Kidney (tissue), 14 donors: ENCODE measurements around the gene ST3GAL4. TPM values are rescaled to one million over a fixed set of nuclear protein-coding genes. Genes with fewer than 3 reads are reported as not detected.

Experiments used
- DNase-seq, 5 donors: peaks; one replicate each; pipeline ENCODE4 v3.0.0-alpha.2; 2013 to 2020
- FAIRE-seq: peaks from 2 replicates; lab custom pipeline; 2012; peaks lifted over from hg19 to GRCh38; lab: Jason Lieb, UNC
- H3K27ac ChIP-seq, 2 donors: one replicate each; pipeline ENCODE4 v1.7.0; 2013; ENCODE audit warnings: low read depth in 2 of 2, low read length in 2 of 2, inconsistent platforms in 1 of 2
- H3K27me3 ChIP-seq: one replicate; pipeline ENCODE4 v1.7.1; 2013; ENCODE audit warnings: low read length, inconsistent platforms; ENCODE audit not compliant: control insufficient read depth, insufficient read depth
- H3K36me3 ChIP-seq, 3 donors: one replicate each; pipeline versions ENCODE4 v1.7.0 to v1.7.1; 2013; ENCODE audit warnings: low read length in 3 of 3, control low read depth in 1 of 3, inconsistent platforms in 1 of 3; ENCODE audit not compliant: insufficient read depth in 3 of 3, control insufficient read depth in 2 of 3
- H3K4me1 ChIP-seq, 3 donors: one replicate each; pipeline versions ENCODE4 v1.7.0 to v1.7.1; 2013; ENCODE audit warnings: low read length in 3 of 3, inconsistent platforms in 1 of 3, low read depth in 1 of 3; ENCODE audit not compliant: control insufficient read depth in 2 of 3, insufficient read depth in 2 of 3
- H3K4me3 ChIP-seq, 3 donors: one replicate each; pipeline versions ENCODE4 v1.7.0 to v1.8.1; 2013; ENCODE audit warnings: low read length in 3 of 3, control low read depth in 1 of 3, inconsistent platforms in 1 of 3
- H3K9ac ChIP-seq, 3 donors: one replicate each; pipeline versions ENCODE4 v1.7.0 to v1.7.1; 2013; ENCODE audit warnings: low read length in 3 of 3, control low read depth in 1 of 3, inconsistent platforms in 1 of 3
- H3K9me3 ChIP-seq, 3 donors: one replicate each; pipeline versions ENCODE4 v1.7.0 to v1.7.1; 2013; ENCODE audit warnings: low read length in 3 of 3, control low read depth in 1 of 3, inconsistent platforms in 1 of 3; ENCODE audit not compliant: control insufficient read depth in 2 of 3, insufficient read depth in 1 of 3
- intact Hi-C: fragments of 100-400 bp; cut with DNase I; formaldehyde crosslinking; loops from one replicate; pipeline ENCODE4 v1.11.1; 2022
- polyA plus RNA-seq: library from polyadenylated mRNA; stranded (reverse); fragments of 350-450 nt; fragmentation: Illumina TruSeq; extraction: RNeasy Lipid Tissue Mini Kit (QIAGEN cat#74804); gene quantifications from one replicate; pipeline ENCODE4 v1.2.3, GENCODE V29; 2014; ENCODE audit warnings: low read depth, low replicate concordance; ENCODE audit not compliant: insufficient read depth
- total RNA-seq: library from RNA; stranded (reverse); fragmentation: NEBNext Ultra II Directional; extraction: Animal tissue kit (Norgen Biotek cat#: 25700); gene quantifications from one replicate; pipeline ENCODE4 v1.2.1, GENCODE V29; 2021
- TF ChIP-seq, protein P1 (sequence below): IDR thresholded peaks from 3 replicates; pipeline ENCODE4 v1.5.1; 2012; ENCODE audit warnings: mild to moderate bottlenecking, moderate library complexity, borderline replicate concordance; ENCODE audit not compliant: insufficient read depth; ENCODE audit errors: extremely low read depth
- donor health status: control.
- donor health status: control.
- donor health status: control.
- donor health status: control.
- donor health status: control.
- donor health status: DM: yes; HTN: yes; CAD: no.
- donor health status: Normal renal cell carcinoma (clear cell type).

The ST3GAL4 gene
- total and polyA plus RNA-seq, 2 donors from 2014 or later: 27.4 to 72.8 TPM

GRCh38 chr11:126329644-126330211 lies 25.8 kb upstream of the ST3GAL4 start:
- Histone ChIP-seq H3K27me3 (no peaks in the 10 kb centered on the region), H3K4me1 (peaks cover 0 to 31% (median 6%) of the 10 kb centered on the region in 3 donors), H3K36me3 (no peaks in the 10 kb centered on the region), H3K27ac (peak overlapping the region; percentile 90 to 92), H3K9me3 (no peaks in the 10 kb centered on the region), H3K4me3 (peak overlapping the region in 2 of 3 donors; percentile 3 to 40), H3K9ac (peak overlapping the region in 2 of 3 donors; percentile 67 to 78)
- intact Hi-C loops: no loop called here
- TF ChIP-seq, protein P1, sequence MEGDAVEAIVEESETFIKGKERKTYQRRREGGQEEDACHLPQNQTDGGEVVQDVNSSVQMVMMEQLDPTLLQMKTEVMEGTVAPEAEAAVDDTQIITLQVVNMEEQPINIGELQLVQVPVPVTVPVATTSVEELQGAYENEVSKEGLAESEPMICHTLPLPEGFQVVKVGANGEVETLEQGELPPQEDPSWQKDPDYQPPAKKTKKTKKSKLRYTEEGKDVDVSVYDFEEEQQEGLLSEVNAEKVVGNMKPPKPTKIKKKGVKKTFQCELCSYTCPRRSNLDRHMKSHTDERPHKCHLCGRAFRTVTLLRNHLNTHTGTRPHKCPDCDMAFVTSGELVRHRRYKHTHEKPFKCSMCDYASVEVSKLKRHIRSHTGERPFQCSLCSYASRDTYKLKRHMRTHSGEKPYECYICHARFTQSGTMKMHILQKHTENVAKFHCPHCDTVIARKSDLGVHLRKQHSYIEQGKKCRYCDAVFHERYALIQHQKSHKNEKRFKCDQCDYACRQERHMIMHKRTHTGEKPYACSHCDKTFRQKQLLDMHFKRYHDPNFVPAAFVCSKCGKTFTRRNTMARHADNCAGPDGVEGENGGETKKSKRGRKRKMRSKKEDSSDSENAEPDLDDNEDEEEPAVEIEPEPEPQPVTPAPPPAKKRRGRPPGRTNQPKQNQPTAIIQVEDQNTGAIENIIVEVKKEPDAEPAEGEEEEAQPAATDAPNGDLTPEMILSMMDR: no peak
- no peak for FAIRE-seq
- DNase-seq: no peak

GRCh38 chr11:126331286-126331685 lies 24.2 kb upstream of the ST3GAL4 start:
- no peaks in the 10 kb centered on the region for H3K36me3 ChIP-seq
- intact Hi-C loops: no loop called here
- no peak overlapping the region for H3K4me3 ChIP-seq
- peak overlapping the region in 1 of 3 donors; percentile 29 for H3K9ac ChIP-seq
- H3K9me3 ChIP-seq: no peaks in the 10 kb centered on the region
- TF ChIP-seq, protein P1: no peak
- no peak for FAIRE-seq
- H3K27me3 ChIP-seq: no peaks in the 10 kb centered on the region
- H3K27ac ChIP-seq: no peak overlapping the region
- peaks cover 0 to 35% (median 9%) of the 10 kb centered on the region in 3 donors for H3K4me1 ChIP-seq
- DNase-seq: peak in 1 of 5 donors; percentile 46

DNA sequence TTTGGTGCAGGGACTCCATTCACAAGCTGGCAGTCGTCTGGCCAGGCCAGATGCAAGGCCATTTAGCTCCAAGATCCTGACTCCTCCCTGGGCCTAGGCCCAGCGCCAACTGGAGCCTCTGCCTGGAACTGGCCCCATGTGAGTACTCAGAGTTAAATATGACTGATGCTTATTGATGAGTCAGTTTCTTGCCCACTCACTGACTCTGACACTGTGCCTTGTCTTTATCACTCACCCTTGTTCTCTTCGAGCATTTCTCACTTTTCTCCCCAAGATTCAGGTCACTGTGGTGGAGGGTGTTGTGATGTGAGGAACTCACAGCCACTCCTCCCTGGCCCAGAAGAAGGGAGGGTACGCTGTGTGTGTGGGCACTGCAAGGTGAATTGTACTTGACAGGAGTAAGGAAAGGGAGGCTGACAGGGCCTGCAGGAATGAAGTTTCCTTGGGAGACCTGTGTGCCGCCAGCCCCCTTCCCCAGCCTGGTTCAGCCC lies 23.2 kb upstream of the ST3GAL4 start:
- no peak for FAIRE-seq
- no peak overlapping the region for H3K4me3 ChIP-seq
- TF ChIP-seq, protein P1: no peak
- H3K27me3 ChIP-seq: no peaks in the 10 kb centered on the region
- H3K27ac ChIP-seq: peak overlapping the region in 1 of 2 donors; percentile 32
- no peak overlapping the region for H3K9ac ChIP-seq
- DNase-seq: peak in 1 of 5 donors; percentile 83
- no peaks in the 10 kb centered on the region for H3K36me3 ChIP-seq
- H3K9me3 ChIP-seq: no peaks in the 10 kb centered on the region
- H3K4me1 ChIP-seq: peaks cover 0 to 44% (median 9%) of the 10 kb centered on the region in 3 donors
- intact Hi-C loops: no loop called here
